CD4-positive, alpha-beta T cell treated with Interleukin-15 for 4 hours (primary cell): Measurements from ENCODE around the gene TPPP2.

Experiments used
- DNase-seq: peaks from one replicate; pipeline ENCODE4 v3.0.0-alpha.2; 2020; ENCODE audit warnings: low spot score

Gene TPPP2

DNA sequence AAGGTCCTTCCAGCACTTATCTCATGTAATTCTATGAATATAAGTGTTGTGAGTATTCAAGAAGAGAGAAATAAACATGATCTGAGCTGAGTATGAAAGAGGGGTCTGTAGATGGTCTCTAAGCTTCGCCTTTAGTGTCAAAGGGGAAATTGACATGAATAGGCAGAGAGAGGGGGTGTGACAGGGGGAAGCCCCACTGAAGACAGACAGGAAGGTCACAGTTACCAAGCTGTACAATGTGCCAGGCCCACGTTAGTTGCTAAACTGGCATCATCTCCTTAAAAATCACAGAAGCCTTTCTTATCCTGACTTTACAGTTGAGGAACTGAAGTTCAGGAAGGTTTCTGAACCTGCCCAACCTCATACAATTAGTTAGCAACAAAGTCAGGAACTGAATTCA lies 47.7 kb downstream of the TPPP2 start:
- no peak for DNase-seq

DNA sequence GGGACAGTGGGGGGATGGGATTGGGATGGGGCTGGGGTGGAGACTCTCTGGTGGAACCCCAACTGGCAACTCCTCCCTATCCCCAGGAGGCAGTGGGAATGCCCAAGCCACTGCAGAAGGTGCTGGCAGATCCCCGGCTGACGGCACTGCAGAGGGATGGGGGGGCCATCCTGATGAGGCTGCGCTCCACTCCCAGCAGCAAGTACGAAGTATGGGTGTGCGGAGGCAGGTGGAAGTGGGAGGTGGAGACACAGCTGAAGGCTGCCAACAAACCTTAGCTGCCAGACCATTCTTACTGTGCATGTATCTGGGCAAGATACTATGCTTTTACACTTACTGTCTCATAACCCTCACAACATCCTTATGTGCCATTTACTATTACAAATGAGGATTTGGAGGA lies 48.3 kb downstream of the TPPP2 start:
- no peak for DNase-seq

GRCh38 chr14:21078726-21079125 lies 48.7 kb downstream of the TPPP2 start:
- DNase-seq, result no peak

GRCh38 chr14:21081521-21082142 lies 51.6 kb downstream of the TPPP2 start:
- no peak for DNase-seq
